Endodermal cell (in vitro differentiated cells): Measurements from ENCODE around the gene PTPRK. TPM values are rescaled to one million over a fixed set of nuclear protein-coding genes. Genes with fewer than 3 reads are reported as not detected.

Source experiments
- DNase-seq: peaks from one replicate; pipeline ENCODE4 v3.0.0-alpha.2; 2017
- H3K27ac ChIP-seq: 2 replicates; pipeline ENCODE4 v1.5.1; 2013; ENCODE audit warnings: mild to moderate bottlenecking, low read depth, low read length, moderate library complexity
- H3K27me3 ChIP-seq: 2 replicates; pipeline ENCODE4 v1.6.1; 2013; ENCODE audit warnings: mild to moderate bottlenecking, low read length, moderate library complexity; ENCODE audit not compliant: insufficient read depth, control insufficient read depth, poor library complexity, severe bottlenecking
- H3K36me3 ChIP-seq: 2 replicates; pipeline ENCODE4 v1.7.0; 2013; ENCODE audit warnings: mild to moderate bottlenecking, low read length, moderate library complexity; ENCODE audit not compliant: control insufficient read depth, insufficient read depth
- H3K4me1 ChIP-seq: one replicate; pipeline ENCODE4 v1.7.0; 2013; ENCODE audit warnings: low read length; ENCODE audit not compliant: control insufficient read depth, insufficient read depth
- H3K4me3 ChIP-seq: 2 replicates; pipeline ENCODE4 v1.5.1; 2013; ENCODE audit warnings: mild to moderate bottlenecking, low read length, moderate library complexity
- H3K9ac ChIP-seq: 2 replicates; pipeline ENCODE4 v1.6.1; 2013; ENCODE audit warnings: mild to moderate bottlenecking, low read length, moderate library complexity; ENCODE audit not compliant: poor library complexity, severe bottlenecking; ENCODE audit errors: extremely low read depth
- H3K9me3 ChIP-seq: 2 replicates; pipeline ENCODE4 v1.6.1; 2013; ENCODE audit warnings: mild to moderate bottlenecking, low read length, moderate library complexity; ENCODE audit not compliant: control insufficient read depth
- H3K27ac Mint-ChIP-seq: 2 replicates; pipeline ENCODE4 v1.8.0; 2020; ENCODE audit warnings: mixed read lengths
- H3K27me3 Mint-ChIP-seq: 2 replicates; pipeline ENCODE4 v1.8.0; 2021; ENCODE audit warnings: mild to moderate bottlenecking, mixed read lengths; ENCODE audit not compliant: insufficient read depth
- H3K36me3 Mint-ChIP-seq: 2 replicates; pipeline ENCODE4 v1.8.0; 2020; ENCODE audit warnings: low read depth, mixed read lengths
- H3K4me1 Mint-ChIP-seq: 2 replicates; pipeline ENCODE4 v1.8.0; 2020; ENCODE audit warnings: mixed read lengths
- H3K4me3 Mint-ChIP-seq: 2 replicates; pipeline ENCODE4 v1.8.0; 2020; ENCODE audit warnings: mild to moderate bottlenecking, moderate library complexity, mixed read lengths
- H3K9me3 Mint-ChIP-seq: 2 replicates; pipeline ENCODE4 v1.8.0; 2020; ENCODE audit warnings: mild to moderate bottlenecking, mixed read lengths
- WGBS, 2 experiments: methylation state at CpG; one replicate each; pipeline versions ENCODE4 v1.1.5 to v1.1.7; 2013; ENCODE audit warnings: missing lambda C conversion rate in 2 of 2, mixed read lengths in 1 of 2; ENCODE audit not compliant: insufficient coverage in 1 of 2, insufficient read length in 1 of 2; 5-methylcytosine and 5-hydroxymethylcytosine counted together
- total RNA-seq, 2 donors: library from RNA; stranded (reverse); fragmentation: NEBNext Ultra II Directional in 1 of 2; extraction: Animal tissue kit (Norgen Biotek cat#: 25700) in 1 of 2; gene quantifications; 2 replicates in 1 of 2; 3 replicates in 1 of 2; pipeline ENCODE4 v1.2.1, GENCODE V29; 2021
- TF ChIP-seq, protein P1 (sequence below): fragments of 200-600 bp; sonication (generic); conservative IDR thresholded peaks from 2 replicates; pipeline ENCODE4 v1.5.0; 2021; ENCODE audit warnings: antibody characterized with exemption, mild to moderate bottlenecking

PTPRK gene
- total RNA-seq, 2 donors from 2014 or later, result 46.4 to 57.6 TPM

DNA sequence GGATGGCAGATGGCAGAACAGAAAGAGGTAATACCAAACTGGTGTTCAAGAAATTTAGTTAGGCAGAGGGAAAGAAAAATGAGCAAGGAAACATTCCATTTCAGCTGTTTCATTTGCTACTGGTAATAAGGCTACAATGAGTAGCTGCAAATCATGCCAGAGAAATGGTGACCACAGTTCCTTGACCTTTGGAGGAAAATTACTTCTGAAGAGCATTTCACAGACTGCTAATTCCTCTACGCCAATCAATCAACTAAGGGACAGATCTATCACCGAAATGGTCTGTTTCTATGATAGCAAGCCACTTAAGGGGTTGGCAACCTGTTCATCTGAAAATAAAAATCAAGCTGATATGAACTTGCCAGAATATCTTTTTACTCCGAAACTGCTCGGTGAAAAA, 119.5 kb downstream of the PTPRK start:
- H3K27ac ChIP-seq, result no peak overlapping the region
- no peaks in the 10 kb centered on the region for H3K27me3 ChIP-seq
- H3K4me1 ChIP-seq, result no peaks in the 10 kb centered on the region
- Mint-ChIP-seq H3K27me3 (no peaks in the 10 kb centered on the region), H3K9me3 (peaks cover 2% of the 10 kb centered on the region), H3K36me3 (peaks cover 3% of the 10 kb centered on the region), H3K4me3 (no peak overlapping the region), H3K27ac (no peak overlapping the region), H3K4me1 (no peaks in the 10 kb centered on the region)
- H3K36me3 ChIP-seq, result peaks cover 11% of the 10 kb centered on the region
- TF ChIP-seq, protein P1, sequence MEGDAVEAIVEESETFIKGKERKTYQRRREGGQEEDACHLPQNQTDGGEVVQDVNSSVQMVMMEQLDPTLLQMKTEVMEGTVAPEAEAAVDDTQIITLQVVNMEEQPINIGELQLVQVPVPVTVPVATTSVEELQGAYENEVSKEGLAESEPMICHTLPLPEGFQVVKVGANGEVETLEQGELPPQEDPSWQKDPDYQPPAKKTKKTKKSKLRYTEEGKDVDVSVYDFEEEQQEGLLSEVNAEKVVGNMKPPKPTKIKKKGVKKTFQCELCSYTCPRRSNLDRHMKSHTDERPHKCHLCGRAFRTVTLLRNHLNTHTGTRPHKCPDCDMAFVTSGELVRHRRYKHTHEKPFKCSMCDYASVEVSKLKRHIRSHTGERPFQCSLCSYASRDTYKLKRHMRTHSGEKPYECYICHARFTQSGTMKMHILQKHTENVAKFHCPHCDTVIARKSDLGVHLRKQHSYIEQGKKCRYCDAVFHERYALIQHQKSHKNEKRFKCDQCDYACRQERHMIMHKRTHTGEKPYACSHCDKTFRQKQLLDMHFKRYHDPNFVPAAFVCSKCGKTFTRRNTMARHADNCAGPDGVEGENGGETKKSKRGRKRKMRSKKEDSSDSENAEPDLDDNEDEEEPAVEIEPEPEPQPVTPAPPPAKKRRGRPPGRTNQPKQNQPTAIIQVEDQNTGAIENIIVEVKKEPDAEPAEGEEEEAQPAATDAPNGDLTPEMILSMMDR, result no peak
- 89 to 90% methylated on average over 2 to 4 of the region's 4 CpGs for WGBS, 2 experiments
- no peak for DNase-seq
- H3K9me3 ChIP-seq, result no peaks in the 10 kb centered on the region
- H3K9ac ChIP-seq, result no peak overlapping the region
- no peak overlapping the region for H3K4me3 ChIP-seq

DNA sequence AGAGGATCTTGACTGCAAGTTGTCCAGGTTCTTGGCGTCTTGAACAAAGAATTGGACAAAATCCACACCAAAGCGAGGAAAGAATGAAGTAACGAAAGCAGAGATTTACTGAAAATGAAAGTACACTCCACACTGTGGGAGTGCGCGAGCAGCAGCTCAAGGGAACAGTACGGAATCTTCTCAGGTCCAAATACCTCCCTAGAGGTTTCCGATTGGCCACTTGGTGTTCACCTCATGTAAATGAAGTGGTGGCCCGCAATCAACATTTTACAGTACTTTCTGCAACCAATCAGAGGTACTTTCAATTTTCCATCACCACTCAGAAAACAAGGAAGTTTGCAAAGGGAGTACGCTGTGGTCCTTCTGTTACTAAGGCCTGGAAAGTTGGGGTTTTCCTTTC, 122.4 kb downstream of the PTPRK start:
- H3K4me1 ChIP-seq, result no peaks in the 10 kb centered on the region
- H3K36me3 ChIP-seq, result peaks cover 11% of the 10 kb centered on the region
- no peak overlapping the region for H3K4me3 ChIP-seq
- DNase-seq, result no peak
- Mint-ChIP-seq H3K4me1 (no peaks in the 10 kb centered on the region), H3K27ac (no peak overlapping the region), H3K36me3 (peaks cover 6% of the 10 kb centered on the region), H3K27me3 (no peaks in the 10 kb centered on the region), H3K9me3 (peaks cover 2% of the 10 kb centered on the region), H3K4me3 (no peak overlapping the region)
- H3K9ac ChIP-seq, result no peak overlapping the region
- H3K27ac ChIP-seq, result no peak overlapping the region
- H3K27me3 ChIP-seq, result no peaks in the 10 kb centered on the region
- WGBS, 2 experiments, result 97 to 98% methylated on average over 8 to 9 of the region's 9 CpGs
- H3K9me3 ChIP-seq, result no peaks in the 10 kb centered on the region
- TF ChIP-seq, protein P1, result no peak

- no peak overlapping the region for H3K27ac ChIP-seq
- WGBS, 2 experiments, result 94 to 100% methylated on average over 1 to 3 of the region's 3 CpGs
- Mint-ChIP-seq H3K4me1 (no peaks in the 10 kb centered on the region), H3K27ac (no peak overlapping the region), H3K27me3 (no peaks in the 10 kb centered on the region), H3K36me3 (peaks cover 6% of the 10 kb centered on the region), H3K9me3 (peaks cover 2% of the 10 kb centered on the region), H3K4me3 (no peak overlapping the region)
- no peaks in the 10 kb centered on the region for H3K9me3 ChIP-seq
- H3K4me1 ChIP-seq, result no peaks in the 10 kb centered on the region
- peaks cover 11% of the 10 kb centered on the region for H3K36me3 ChIP-seq
- no peaks in the 10 kb centered on the region for H3K27me3 ChIP-seq
- no peak overlapping the region for H3K4me3 ChIP-seq
- DNase-seq, result no peak
- TF ChIP-seq, protein P1, result no peak
- H3K9ac ChIP-seq, result no peak overlapping the region
These were observed 124.8 kb downstream of the PTPRK start for GRCh38 chr6:128395596-128395995.
